ENCODE measurements around the gene GREB1L. TPM values are rescaled to one million over a fixed set of nuclear protein-coding genes. Genes with fewer than 3 reads are reported as not detected.

The GREB1L gene
- total RNA-seq, 1 experiment from 2014 or later = 2.7 TPM

GRCh38 chr18:21449367-21450290 lies 207.6 kb downstream of the GREB1L start:
- DNase-seq (ENCODE audit: low spot score) = no peak

- no peak for DNase-seq (ENCODE audit: low spot score)
Observed at GRCh38 chr18:21450503-21450902, 208.5 kb downstream of the GREB1L start.

- DNase-seq (ENCODE audit: low spot score) = peak; percentile 23
Observed at GRCh38 chr18:21450913-21451312, 208.9 kb downstream of the GREB1L start.

DNA sequence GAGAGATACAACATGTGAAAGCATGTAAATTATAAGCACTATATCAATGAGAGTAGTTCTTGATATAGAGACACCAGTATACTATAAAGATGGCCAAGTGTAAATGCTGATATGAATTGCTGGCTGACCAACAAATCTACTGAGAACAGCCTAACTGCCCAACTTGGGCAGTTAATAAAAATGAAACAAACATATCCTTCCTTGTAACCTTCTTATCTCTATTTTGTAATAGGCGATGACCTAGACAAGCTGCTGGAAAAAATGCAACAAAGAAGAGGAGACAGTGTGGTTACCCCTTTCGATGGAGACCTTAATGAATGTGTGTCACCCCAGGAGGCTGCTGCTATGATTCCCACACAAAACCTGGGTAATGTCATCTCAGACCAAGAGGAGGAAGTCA lies 209.8 kb downstream of the GREB1L start:
- no peak for DNase-seq (ENCODE audit: low spot score)

DNA sequence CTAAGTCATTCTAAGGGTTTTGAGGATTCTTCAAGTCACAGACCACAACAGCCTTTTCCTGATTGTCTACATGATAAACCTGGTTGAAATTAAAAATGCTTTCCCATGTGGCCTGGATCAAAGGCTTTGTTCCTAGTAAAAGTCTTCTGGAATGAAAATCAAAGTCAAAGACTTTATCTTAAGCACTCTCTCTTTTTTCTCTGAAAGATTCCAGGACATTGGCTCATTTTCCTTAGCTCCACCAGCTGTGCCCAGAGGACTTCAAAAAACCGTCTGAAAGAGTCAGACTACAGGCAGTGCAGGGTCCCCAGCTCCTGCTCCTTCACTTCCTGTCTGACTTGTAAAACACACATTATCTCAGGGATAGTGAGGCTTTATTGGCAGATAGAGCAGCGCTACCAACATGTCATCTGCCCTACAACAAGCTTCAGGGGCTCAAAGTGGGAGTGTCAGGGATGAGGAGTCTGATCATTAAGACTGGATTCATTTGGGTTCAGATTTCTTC lies 210.3 kb downstream of the GREB1L start:
- no peak for DNase-seq (ENCODE audit: low spot score)

GRCh38 chr18:21452796-21453510 lies 210.9 kb downstream of the GREB1L start:
- no peak for DNase-seq (ENCODE audit: low spot score)

GRCh38 chr18:21453511-21453901 lies 211.5 kb downstream of the GREB1L start:
- no peak for DNase-seq (ENCODE audit: low spot score)

DNA sequence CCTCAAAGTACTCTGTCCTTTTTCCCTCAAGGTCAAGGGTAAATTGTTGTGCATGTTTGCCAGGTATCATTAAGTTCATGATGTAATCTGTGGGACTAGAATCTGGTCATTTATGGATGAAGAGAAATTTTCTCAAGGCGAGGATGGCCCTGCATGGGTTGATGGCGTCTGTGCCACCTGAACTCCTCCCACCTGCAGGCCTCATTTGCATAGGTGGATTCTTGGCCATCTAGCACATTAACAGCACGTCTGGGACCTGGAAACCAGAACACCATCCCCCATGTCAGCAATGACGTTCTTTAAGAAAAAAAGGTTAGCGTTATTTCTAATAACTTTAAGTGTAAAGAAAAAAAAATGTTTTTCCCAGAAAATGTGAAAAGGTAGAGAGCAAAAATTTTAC lies 212.7 kb downstream of the GREB1L start:
- no peak for DNase-seq (ENCODE audit: low spot score)

DNA sequence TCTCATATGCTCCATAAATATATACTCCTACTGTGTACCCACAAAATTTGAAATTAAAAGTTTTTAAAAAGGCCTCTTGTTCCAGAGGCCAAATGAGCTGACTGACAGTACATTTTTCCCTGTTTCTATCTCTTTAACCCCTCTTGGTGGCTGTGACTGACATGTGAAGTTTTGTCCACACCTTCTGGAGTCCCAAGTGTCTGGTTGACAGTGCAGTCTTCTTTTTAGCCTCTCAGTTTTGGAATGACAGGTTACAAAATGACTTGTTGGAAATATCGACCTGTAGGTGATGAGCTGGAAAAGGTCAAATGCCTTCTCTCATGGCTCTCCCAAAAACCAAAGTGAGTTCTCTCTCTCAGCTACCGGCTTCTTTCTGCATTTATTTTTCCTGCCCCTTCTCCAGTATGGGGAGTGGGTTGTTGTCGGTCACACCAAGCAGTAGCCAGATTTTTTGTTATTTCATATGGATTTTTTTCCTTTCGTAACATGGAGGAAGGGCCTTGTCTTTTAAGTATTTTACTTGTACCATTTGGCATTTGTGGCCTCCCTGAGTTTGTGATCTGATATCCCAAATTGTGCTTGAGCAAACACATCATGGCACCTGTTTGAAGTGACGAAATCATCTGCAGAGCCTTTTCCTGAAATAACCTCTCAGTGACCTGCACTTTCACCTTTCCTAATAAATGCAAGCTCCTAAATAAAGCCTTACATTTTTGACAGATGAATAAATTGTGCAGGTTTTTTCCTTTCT lies 214.6 kb downstream of the GREB1L start:
- no peak for DNase-seq (ENCODE audit: low spot score)

GRCh38 chr18:21457179-21457535 lies 215.1 kb downstream of the GREB1L start:
- no peak for DNase-seq (ENCODE audit: low spot score)

GRCh38 chr18:21458310-21458709 lies 216.3 kb downstream of the GREB1L start:
- DNase-seq (ENCODE audit: low spot score) = no peak

DNA sequence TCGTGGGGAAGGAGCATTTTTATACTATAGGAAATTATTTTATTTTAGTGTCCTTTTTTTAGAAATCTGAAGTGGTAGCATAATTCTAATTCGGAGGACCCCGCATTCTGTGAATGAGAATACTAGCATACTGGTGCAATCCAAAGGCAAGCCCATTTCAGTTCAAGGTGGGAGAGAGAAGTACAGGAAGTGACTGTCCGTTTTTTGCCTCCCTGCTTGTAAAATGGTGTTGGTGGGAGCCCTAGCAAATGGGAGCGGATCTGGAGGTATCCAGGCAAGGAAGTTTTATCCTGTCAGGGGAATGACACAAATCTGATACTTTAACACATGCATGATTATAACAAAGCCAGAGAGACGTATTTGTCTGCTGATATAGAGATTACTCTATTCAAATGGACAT lies 216.8 kb downstream of the GREB1L start:
- DNase-seq (ENCODE audit: low spot score) = no peak

DNA sequence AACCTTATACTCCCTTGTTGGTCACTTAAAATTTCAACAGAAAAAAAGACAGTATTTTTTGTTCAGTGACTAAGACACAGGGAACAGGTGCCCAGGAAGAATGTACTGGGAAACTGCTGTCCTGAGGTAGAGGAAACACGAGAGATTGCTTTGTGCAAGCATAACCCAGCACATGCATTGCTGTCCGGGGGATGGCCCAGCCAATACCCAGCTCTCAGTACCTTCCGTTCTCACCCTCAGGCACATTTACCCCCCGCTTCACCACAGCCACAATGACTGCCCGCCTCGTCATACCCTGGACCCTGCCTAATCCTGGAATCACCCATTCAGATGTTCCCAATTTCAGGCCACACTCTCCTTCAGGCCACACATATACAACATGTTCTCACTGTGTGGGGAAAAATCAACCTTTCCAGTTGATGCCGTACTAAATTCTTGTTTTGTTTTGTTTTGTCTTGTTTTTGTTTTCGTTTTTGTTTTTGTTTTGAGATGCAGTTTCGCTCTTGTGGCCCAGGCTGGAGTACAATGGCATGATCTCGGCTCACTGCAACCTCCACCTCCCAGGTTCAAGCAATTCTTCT lies 217.8 kb downstream of the GREB1L start:
- no peak for DNase-seq (ENCODE audit: low spot score)

DNA sequence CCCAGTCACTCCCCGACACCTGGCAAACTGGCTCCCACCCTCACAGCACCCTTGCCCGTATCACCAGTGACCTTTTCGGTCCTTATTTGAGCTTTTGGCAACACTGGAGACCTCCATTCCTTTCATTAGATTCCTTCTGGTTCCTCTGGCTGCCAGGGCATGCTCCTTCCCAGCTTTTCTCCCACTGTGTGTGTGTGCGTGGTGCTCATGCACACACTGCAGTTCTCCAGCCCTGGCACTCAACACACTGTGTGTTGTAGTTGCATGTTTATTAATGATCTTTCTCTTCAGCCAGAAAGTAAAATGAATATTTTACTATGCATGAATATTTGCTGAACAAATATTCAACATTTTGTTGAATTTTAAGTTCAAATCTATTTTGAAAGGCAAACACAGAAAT lies 219.4 kb downstream of the GREB1L start:
- DNase-seq (ENCODE audit: low spot score) = no peak

DNA sequence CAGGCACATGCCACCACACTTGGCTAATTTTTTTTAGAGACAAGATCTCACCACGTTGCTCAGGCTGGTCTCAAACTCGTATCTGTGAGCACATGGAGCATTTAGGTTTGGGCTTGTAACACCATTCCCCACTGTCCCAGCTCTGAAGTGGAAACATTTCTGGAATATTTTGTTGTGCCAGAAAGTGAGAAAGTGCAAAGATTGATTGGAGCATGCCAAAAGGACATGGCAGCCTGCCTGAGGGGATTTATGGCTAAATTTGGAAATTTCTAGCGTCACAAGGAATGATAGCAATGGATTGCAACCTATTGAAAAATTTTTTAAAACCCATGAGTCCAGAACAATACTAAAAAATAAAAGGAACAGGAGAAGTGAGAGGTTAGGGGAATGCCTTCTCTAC lies 221.7 kb downstream of the GREB1L start:
- no peak for DNase-seq (ENCODE audit: low spot score)

- DNase-seq (ENCODE audit: low spot score) = no peak
Observed at GRCh38 chr18:21468514-21469164, 226.6 kb downstream of the GREB1L start.

GRCh38 chr18:21472741-21473140 lies 230.7 kb downstream of the GREB1L start:
- DNase-seq (ENCODE audit: low spot score) = no peak

DNA sequence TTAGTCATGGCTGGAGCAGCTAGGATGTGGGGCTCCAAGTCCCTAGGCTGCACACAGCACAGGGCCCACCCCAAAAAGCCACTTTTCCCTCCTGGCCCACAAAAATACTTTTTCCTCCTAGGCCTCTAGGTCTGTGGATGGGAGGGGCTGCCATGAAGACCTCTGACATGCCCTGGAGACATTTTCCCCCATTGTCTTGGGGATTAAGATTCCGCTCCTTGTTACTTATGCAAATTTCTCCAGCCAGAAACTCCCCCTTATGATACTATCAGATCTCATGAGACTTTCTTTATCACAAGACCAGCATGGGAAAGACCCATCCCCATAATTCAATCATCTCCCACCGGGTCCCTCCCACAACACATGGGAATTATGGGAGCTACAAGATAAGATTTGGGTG lies 232.6 kb downstream of the GREB1L start:
- no peak for DNase-seq (ENCODE audit: low spot score)

GRCh38 chr18:21479721-21480120 lies 237.7 kb downstream of the GREB1L start:
- no peak for DNase-seq (ENCODE audit: low spot score)

DNA sequence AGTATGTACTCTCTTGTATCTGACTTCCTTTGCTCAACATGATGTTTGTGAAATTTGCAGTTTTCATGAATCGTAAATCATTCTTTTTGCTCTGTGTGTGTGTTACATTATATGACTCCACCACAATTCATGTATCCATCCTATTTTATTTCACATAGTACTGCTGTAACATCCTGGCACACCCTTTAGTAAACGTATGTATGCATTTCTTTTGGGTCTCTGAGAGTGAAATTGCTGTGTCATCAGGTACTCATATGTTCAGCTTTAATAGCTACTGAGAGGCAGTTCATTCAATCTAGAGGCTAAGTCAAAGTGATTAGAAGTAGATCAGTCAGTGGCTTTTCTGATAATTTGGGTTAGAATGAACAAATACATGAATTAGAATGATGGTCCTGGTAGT lies 239.7 kb downstream of the GREB1L start:
- no peak for DNase-seq (ENCODE audit: low spot score)

DNA sequence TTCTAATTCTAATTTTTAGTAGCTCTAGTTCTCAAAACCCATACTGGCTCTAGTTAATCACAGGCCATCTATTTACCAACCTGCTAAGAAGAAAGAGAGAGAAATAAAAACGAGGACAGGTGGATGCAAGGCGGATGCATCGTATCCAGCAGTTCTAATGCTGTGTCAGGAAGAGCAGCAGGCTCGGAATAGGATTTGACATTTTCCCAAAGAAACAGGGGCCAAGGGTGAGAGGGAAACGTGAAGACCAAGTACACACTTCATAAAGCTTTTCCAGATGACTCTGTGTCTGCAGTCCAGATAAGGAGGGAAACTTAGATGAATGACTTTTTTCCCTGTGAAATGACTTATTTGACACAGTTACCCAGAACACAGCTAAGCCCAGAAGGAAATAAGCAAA lies 241.0 kb downstream of the GREB1L start:
- DNase-seq (ENCODE audit: low spot score) = no peak
